CD4-positive, alpha-beta T cell treated with Interleukin-6 for 4 hours (primary cell): Measurements from ENCODE around the gene CDC37L1.

Experiments used
- DNase-seq: peaks from one replicate; pipeline ENCODE4 v3.0.0-alpha.2; 2020; ENCODE audit warnings: mixed read lengths

CDC37L1 gene

GRCh38 chr9:4669890-4670289 is 9.5 kb upstream of the CDC37L1 start:
- no peak for DNase-seq

GRCh38 chr9:4670591-4670990 is 8.8 kb upstream of the CDC37L1 start:
- no peak for DNase-seq

- DNase-seq, result no peak
Observed at GRCh38 chr9:4671737-4672136, 7.6 kb upstream of the CDC37L1 start.

- no peak for DNase-seq
Observed at GRCh38 chr9:4674783-4675182, 4.6 kb upstream of the CDC37L1 start.

GRCh38 chr9:4677392-4677791 is 2.0 kb upstream of the CDC37L1 start:
- no peak for DNase-seq

GRCh38 chr9:4678679-4679267 is 596 bp upstream of the CDC37L1 start:
- peak; percentile 46 for DNase-seq

- no peak for DNase-seq
Observed at GRCh38 chr9:4680173-4680525, 780 bp downstream of the CDC37L1 start.

- DNase-seq, result no peak
Observed at GRCh38 chr9:4680750-4681149, 1.4 kb downstream of the CDC37L1 start.

GRCh38 chr9:4684820-4685219 is 5.5 kb downstream of the CDC37L1 start:
- no peak for DNase-seq

GRCh38 chr9:4686112-4686511 is 6.7 kb downstream of the CDC37L1 start:
- DNase-seq, result no peak

- no peak for DNase-seq
Observed at GRCh38 chr9:4686584-4686983, 7.2 kb downstream of the CDC37L1 start.

- DNase-seq, result no peak
Observed at GRCh38 chr9:4689021-4689420, 9.7 kb downstream of the CDC37L1 start.

GRCh38 chr9:4689687-4690104 is 10.3 kb downstream of the CDC37L1 start:
- DNase-seq, result no peak

GRCh38 chr9:4690144-4690543 is 10.8 kb downstream of the CDC37L1 start:
- DNase-seq, result no peak

- DNase-seq, result no peak
Observed at GRCh38 chr9:4691795-4692194, 12.4 kb downstream of the CDC37L1 start.

- DNase-seq, result no peak
Observed at GRCh38 chr9:4700091-4700490, 20.7 kb downstream of the CDC37L1 start.

- DNase-seq, result no peak
Observed at GRCh38 chr9:4700932-4701331, 21.6 kb downstream of the CDC37L1 start.

- no peak for DNase-seq
Observed at GRCh38 chr9:4701526-4701925, 22.2 kb downstream of the CDC37L1 start.

- DNase-seq, result no peak
Observed at GRCh38 chr9:4704129-4704528, 24.8 kb downstream of the CDC37L1 start.

GRCh38 chr9:4706021-4706420 is 26.7 kb downstream of the CDC37L1 start:
- no peak for DNase-seq

- no peak for DNase-seq
Observed at GRCh38 chr9:4706971-4707622, 27.7 kb downstream of the CDC37L1 start.

- no peak for DNase-seq
Observed at GRCh38 chr9:4709380-4709779, 30.0 kb downstream of the CDC37L1 start.

GRCh38 chr9:4713849-4714248 is 34.5 kb downstream of the CDC37L1 start:
- DNase-seq, result no peak

GRCh38 chr9:4714266-4715016 is 35.1 kb downstream of the CDC37L1 start:
- no peak for DNase-seq
